Liver (tissue), 9 donors: ENCODE data around the gene OLFML2A. TPM values are rescaled to one million over a fixed set of nuclear protein-coding genes. Genes with fewer than 3 reads are reported as not detected.

Experiments
- DNase-seq: peaks from one replicate; pipeline ENCODE4 v3.0.0-alpha.2; 2017; ENCODE audit warnings: low spot score
- H3K27ac ChIP-seq, 2 donors: one replicate each; pipeline ENCODE4 v1.7.0; 2013; ENCODE audit warnings: inconsistent platforms in 2 of 2, low read length in 2 of 2, control low read depth in 1 of 2, low read depth in 1 of 2, mild to moderate bottlenecking in 1 of 2
- H3K27me3 ChIP-seq, 4 donors: one replicate each; pipeline versions ENCODE4 v1.6.1 to v1.7.0; 2013; ENCODE audit warnings: low read length in 3 of 4, inconsistent platforms in 1 of 4, mild to moderate bottlenecking in 1 of 4, moderate library complexity in 1 of 4; ENCODE audit not compliant: control insufficient read depth in 4 of 4, insufficient read depth in 4 of 4
- H3K36me3 ChIP-seq, 4 donors: one replicate each; pipeline versions ENCODE4 v1.6.1 to v1.7.0; 2013; ENCODE audit warnings: low read length in 3 of 4, mild to moderate bottlenecking in 3 of 4, low read depth in 1 of 4, moderate library complexity in 1 of 4; ENCODE audit not compliant: control insufficient read depth in 4 of 4, insufficient read depth in 3 of 4
- H3K4me1 ChIP-seq, 4 donors: one replicate each; pipeline versions ENCODE4 v1.6.1 to v1.7.0; 2013; ENCODE audit warnings: low read length in 3 of 4, mild to moderate bottlenecking in 3 of 4, moderate library complexity in 1 of 4; ENCODE audit not compliant: control insufficient read depth in 4 of 4, insufficient read depth in 4 of 4
- H3K4me3 ChIP-seq, 3 donors: one replicate each; pipeline versions ENCODE4 v1.6.1 to v1.7.0; 2013; ENCODE audit warnings: low read length in 3 of 3, control low read depth in 1 of 3, low read depth in 1 of 3, mild to moderate bottlenecking in 1 of 3
- H3K9ac ChIP-seq, 2 donors: one replicate each; pipeline ENCODE4 v1.7.0; 2013; ENCODE audit warnings: low read length in 2 of 2, mild to moderate bottlenecking in 2 of 2, moderate library complexity in 2 of 2, control low read depth in 1 of 2, low read depth in 1 of 2
- H3K9me3 ChIP-seq, 4 donors: one replicate each; pipeline versions ENCODE4 v1.6.1 to v1.7.0; 2013; ENCODE audit warnings: low read length in 3 of 4; ENCODE audit not compliant: control insufficient read depth in 4 of 4
- EGR1 ChIP-seq, 2 donors: IDR thresholded peaks; 2 replicates each; pipeline ENCODE4 v1.6.1; 2016 to 2018; ENCODE audit warnings: antibody characterized with exemption in 2 of 2, low read depth in 2 of 2
- FOXA1 ChIP-seq: IDR thresholded peaks from 2 replicates; pipeline ENCODE4 v1.6.1; 2016; ENCODE audit warnings: antibody characterized with exemption
- FOXA2 ChIP-seq: IDR thresholded peaks from 2 replicates; pipeline ENCODE4 v1.6.1; 2016; ENCODE audit warnings: antibody characterized with exemption
- GABPA ChIP-seq, 2 donors: IDR thresholded peaks in 1 of 2; conservative IDR thresholded peaks in 1 of 2; 2 replicates each; pipeline ENCODE4 v1.6.1; 2016; ENCODE audit warnings: antibody characterized with exemption in 2 of 2, mild to moderate bottlenecking in 1 of 2, moderate library complexity in 1 of 2
- HNF4A ChIP-seq, 2 donors: conservative IDR thresholded peaks; 2 replicates each; pipeline ENCODE4 v1.6.1; 2016; ENCODE audit warnings: antibody characterized with exemption in 2 of 2, mild to moderate bottlenecking in 2 of 2
- HNF4G ChIP-seq: IDR thresholded peaks from 2 replicates; pipeline ENCODE4 v1.6.1; 2016; ENCODE audit warnings: antibody characterized with exemption
- JUND ChIP-seq, 2 donors: IDR thresholded peaks; 2 replicates each; pipeline ENCODE4 v1.6.1; 2016; ENCODE audit warnings: antibody characterized with exemption in 2 of 2
- NR2F2 ChIP-seq: IDR thresholded peaks from 2 replicates; pipeline ENCODE4 v1.6.1; 2016; ENCODE audit warnings: antibody characterized with exemption
- RAD21 ChIP-seq, 2 donors: IDR thresholded peaks; 2 replicates each; pipeline ENCODE4 v1.6.1; 2016; ENCODE audit warnings: antibody characterized with exemption in 2 of 2, mild to moderate bottlenecking in 2 of 2
- RXRA ChIP-seq, 2 donors: IDR thresholded peaks; 2 replicates each; pipeline ENCODE4 v1.6.1; 2017 to 2018; ENCODE audit warnings: antibody characterized with exemption in 2 of 2, mild to moderate bottlenecking in 1 of 2
- SP1 ChIP-seq: IDR thresholded peaks from 2 replicates; pipeline ENCODE4 v1.6.1; 2018; ENCODE audit warnings: antibody characterized with exemption, mild to moderate bottlenecking
- TAF1 ChIP-seq: conservative IDR thresholded peaks from 2 replicates; pipeline ENCODE4 v1.6.1; 2016; ENCODE audit warnings: antibody characterized with exemption, mild to moderate bottlenecking
- YY1 ChIP-seq: IDR thresholded peaks from 2 replicates; pipeline ENCODE4 v1.6.1; 2016; ENCODE audit warnings: antibody characterized with exemption, mild to moderate bottlenecking
- WGBS: extraction: QIAGEN DNeasy Blood & Tissue Kit; methylation state at CpG from one replicate; pipeline ENCODE4 v1.1.7; 2013; 5-methylcytosine and 5-hydroxymethylcytosine counted together
- polyA plus RNA-seq, 2 donors: library from polyadenylated mRNA; stranded (reverse) in 1 of 2; unstranded in 1 of 2; fragments of 200-250 nt in 1 of 2; fragments of >200 nt in 1 of 2; fragmentation: Nextera tagmentation in 1 of 2; extraction: Ambion mirVana in 1 of 2; gene quantifications; one replicate each; pipeline versions ENCODE4 v1.2.1 to v1.2.3, GENCODE V29; 2013 to 2015
- total RNA-seq, 2 donors: library from RNA; depleted of rRNA; stranded (reverse); fragments of >200 nt; gene quantifications; one replicate each; pipeline ENCODE4 v1.2.3, GENCODE V29; 2014
- TF ChIP-seq, protein P1 (sequence below): fragments of 150-350 bp; IDR thresholded peaks from 2 replicates; pipeline ENCODE4 v1.5.1; 2017; ENCODE audit warnings: improper control_type of control experiment, low read depth, low read length; ENCODE audit not compliant: missing input control
- TF ChIP-seq, protein P2 (sequence below): IDR thresholded peaks from 2 replicates; pipeline ENCODE4 v1.6.1; 2016; ENCODE audit warnings: antibody characterized with exemption
- TF ChIP-seq, protein P3 (sequence below): IDR thresholded peaks from 2 replicates; pipeline ENCODE4 v1.6.1; 2016; ENCODE audit warnings: antibody characterized with exemption
- TF ChIP-seq, protein P4 (sequence below): IDR thresholded peaks from 2 replicates; pipeline ENCODE4 v1.6.1; 2016; ENCODE audit warnings: antibody characterized with exemption
- donor health status: healthy.
- donor health status: healthy.
- donor health status: healthy.
- donor health status: healthy.
- donor health status: healthy.

The OLFML2A gene
- total and polyA plus RNA-seq, 4 donors: 0.15 to 1.1 (median 0.53) TPM

DNA sequence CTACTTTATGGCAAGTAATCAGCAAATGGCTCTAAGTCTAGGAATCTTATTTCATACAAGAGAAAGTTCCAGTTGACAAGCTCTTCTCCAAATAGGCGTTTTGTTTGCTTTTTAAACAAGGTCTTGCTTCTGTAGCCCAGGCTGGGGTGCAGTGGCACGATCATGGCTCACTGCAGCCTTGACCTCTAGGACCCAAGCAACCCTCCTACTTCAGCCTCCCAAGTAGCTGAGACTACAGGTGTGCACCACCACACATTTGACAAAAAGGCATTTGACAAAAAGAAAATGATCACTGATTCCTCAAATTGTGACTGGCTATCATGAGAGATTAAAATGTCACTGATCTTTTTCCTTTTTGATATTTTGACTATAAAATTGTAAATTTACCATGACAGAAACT lies 37.6 kb upstream of the OLFML2A start:
- H3K9ac ChIP-seq: no peak overlapping the region
- H3K9me3 ChIP-seq: no peaks in the 10 kb centered on the region
- no peak for DNase-seq
- H3K27me3 ChIP-seq: no peaks in the 10 kb centered on the region
- no peak for TF ChIP-seq NR2F2
- TF ChIP-seq HNF4G: no peak
- TF ChIP-seq GABPA (IDR thresholded peaks at IDR 0.05 in 1 of 2, conservative IDR thresholded peaks at IDR 0.05 in 1 of 2): no peak
- TF ChIP-seq, protein P1, sequence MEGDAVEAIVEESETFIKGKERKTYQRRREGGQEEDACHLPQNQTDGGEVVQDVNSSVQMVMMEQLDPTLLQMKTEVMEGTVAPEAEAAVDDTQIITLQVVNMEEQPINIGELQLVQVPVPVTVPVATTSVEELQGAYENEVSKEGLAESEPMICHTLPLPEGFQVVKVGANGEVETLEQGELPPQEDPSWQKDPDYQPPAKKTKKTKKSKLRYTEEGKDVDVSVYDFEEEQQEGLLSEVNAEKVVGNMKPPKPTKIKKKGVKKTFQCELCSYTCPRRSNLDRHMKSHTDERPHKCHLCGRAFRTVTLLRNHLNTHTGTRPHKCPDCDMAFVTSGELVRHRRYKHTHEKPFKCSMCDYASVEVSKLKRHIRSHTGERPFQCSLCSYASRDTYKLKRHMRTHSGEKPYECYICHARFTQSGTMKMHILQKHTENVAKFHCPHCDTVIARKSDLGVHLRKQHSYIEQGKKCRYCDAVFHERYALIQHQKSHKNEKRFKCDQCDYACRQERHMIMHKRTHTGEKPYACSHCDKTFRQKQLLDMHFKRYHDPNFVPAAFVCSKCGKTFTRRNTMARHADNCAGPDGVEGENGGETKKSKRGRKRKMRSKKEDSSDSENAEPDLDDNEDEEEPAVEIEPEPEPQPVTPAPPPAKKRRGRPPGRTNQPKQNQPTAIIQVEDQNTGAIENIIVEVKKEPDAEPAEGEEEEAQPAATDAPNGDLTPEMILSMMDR: no peak
- TF ChIP-seq, protein P2, sequence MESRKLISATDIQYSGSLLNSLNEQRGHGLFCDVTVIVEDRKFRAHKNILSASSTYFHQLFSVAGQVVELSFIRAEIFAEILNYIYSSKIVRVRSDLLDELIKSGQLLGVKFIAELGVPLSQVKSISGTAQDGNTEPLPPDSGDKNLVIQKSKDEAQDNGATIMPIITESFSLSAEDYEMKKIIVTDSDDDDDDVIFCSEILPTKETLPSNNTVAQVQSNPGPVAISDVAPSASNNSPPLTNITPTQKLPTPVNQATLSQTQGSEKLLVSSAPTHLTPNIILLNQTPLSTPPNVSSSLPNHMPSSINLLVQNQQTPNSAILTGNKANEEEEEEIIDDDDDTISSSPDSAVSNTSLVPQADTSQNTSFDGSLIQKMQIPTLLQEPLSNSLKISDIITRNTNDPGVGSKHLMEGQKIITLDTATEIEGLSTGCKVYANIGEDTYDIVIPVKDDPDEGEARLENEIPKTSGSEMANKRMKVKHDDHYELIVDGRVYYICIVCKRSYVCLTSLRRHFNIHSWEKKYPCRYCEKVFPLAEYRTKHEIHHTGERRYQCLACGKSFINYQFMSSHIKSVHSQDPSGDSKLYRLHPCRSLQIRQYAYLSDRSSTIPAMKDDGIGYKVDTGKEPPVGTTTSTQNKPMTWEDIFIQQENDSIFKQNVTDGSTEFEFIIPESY: no peak
- no peak for TF ChIP-seq FOXA2
- TF ChIP-seq, protein P3, sequence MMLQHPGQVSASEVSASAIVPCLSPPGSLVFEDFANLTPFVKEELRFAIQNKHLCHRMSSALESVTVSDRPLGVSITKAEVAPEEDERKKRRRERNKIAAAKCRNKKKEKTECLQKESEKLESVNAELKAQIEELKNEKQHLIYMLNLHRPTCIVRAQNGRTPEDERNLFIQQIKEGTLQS: no peak
- TF ChIP-seq RAD21 (IDR thresholded peaks at IDR 0.05): no peak
- TF ChIP-seq FOXA1: no peak
- TF ChIP-seq, protein P4, sequence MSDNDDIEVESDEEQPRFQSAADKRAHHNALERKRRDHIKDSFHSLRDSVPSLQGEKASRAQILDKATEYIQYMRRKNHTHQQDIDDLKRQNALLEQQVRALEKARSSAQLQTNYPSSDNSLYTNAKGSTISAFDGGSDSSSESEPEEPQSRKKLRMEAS: no peak
- no peak for TF ChIP-seq TAF1
- no peak for TF ChIP-seq RXRA (IDR thresholded peaks at IDR 0.05)
- TF ChIP-seq YY1: no peak
- no peak for TF ChIP-seq HNF4A (conservative IDR thresholded peaks at IDR 0.05)
- no peak for TF ChIP-seq JUND (IDR thresholded peaks at IDR 0.05)
- no peak overlapping the region for H3K4me3 ChIP-seq
- H3K4me1 ChIP-seq: no peaks in the 10 kb centered on the region
- WGBS: 70% methylated on average over 2 of the region's 2 CpGs
- H3K27ac ChIP-seq: no peak overlapping the region
- H3K36me3 ChIP-seq: no peaks in the 10 kb centered on the region

GRCh38 chr9:124741149-124741548 lies 35.8 kb upstream of the OLFML2A start:
- no peak overlapping the region for H3K27ac ChIP-seq
- TF ChIP-seq YY1 (no peak), SP1 (no peak), EGR1 (IDR thresholded peaks at IDR 0.05; ENCODE audit: low read depth in 2 of 2) (no peak), RXRA (IDR thresholded peaks at IDR 0.05) (no peak), GABPA (IDR thresholded peaks at IDR 0.05 in 1 of 2, conservative IDR thresholded peaks at IDR 0.05 in 1 of 2) (no peak), FOXA1 (no peak), TAF1 (no peak)
- TF ChIP-seq, protein P2: no peak
- TF ChIP-seq, protein P3: no peak
- TF ChIP-seq, protein P1: no peak
- H3K4me3 ChIP-seq: no peak overlapping the region
- H3K27me3 ChIP-seq: no peaks in the 10 kb centered on the region
- no peaks in the 10 kb centered on the region for H3K4me1 ChIP-seq
- no peaks in the 10 kb centered on the region for H3K36me3 ChIP-seq
- H3K9me3 ChIP-seq: no peaks in the 10 kb centered on the region
- 94% methylated on average over 4 of the region's 4 CpGs for WGBS
- DNase-seq: no peak
- no peak overlapping the region for H3K9ac ChIP-seq
